Liver (tissue), 9 donors: Measurements from ENCODE around the gene PHKB. TPM values are rescaled to one million over a fixed set of nuclear protein-coding genes. Genes with fewer than 3 reads are reported as not detected.

Experiments
- DNase-seq: peaks from one replicate; pipeline ENCODE4 v3.0.0-alpha.2; 2017; ENCODE audit warnings: low spot score
- H3K27ac ChIP-seq, 2 donors: one replicate each; pipeline ENCODE4 v1.7.0; 2013; ENCODE audit warnings: inconsistent platforms in 2 of 2, low read length in 2 of 2, control low read depth in 1 of 2, low read depth in 1 of 2, mild to moderate bottlenecking in 1 of 2
- H3K27me3 ChIP-seq, 4 donors: one replicate each; pipeline versions ENCODE4 v1.6.1 to v1.7.0; 2013; ENCODE audit warnings: low read length in 3 of 4, inconsistent platforms in 1 of 4, mild to moderate bottlenecking in 1 of 4, moderate library complexity in 1 of 4; ENCODE audit not compliant: control insufficient read depth in 4 of 4, insufficient read depth in 4 of 4
- H3K36me3 ChIP-seq, 4 donors: one replicate each; pipeline versions ENCODE4 v1.6.1 to v1.7.0; 2013; ENCODE audit warnings: low read length in 3 of 4, mild to moderate bottlenecking in 3 of 4, low read depth in 1 of 4, moderate library complexity in 1 of 4; ENCODE audit not compliant: control insufficient read depth in 4 of 4, insufficient read depth in 3 of 4
- H3K4me1 ChIP-seq, 4 donors: one replicate each; pipeline versions ENCODE4 v1.6.1 to v1.7.0; 2013; ENCODE audit warnings: low read length in 3 of 4, mild to moderate bottlenecking in 3 of 4, moderate library complexity in 1 of 4; ENCODE audit not compliant: control insufficient read depth in 4 of 4, insufficient read depth in 4 of 4
- H3K4me3 ChIP-seq, 3 donors: one replicate each; pipeline versions ENCODE4 v1.6.1 to v1.7.0; 2013; ENCODE audit warnings: low read length in 3 of 3, control low read depth in 1 of 3, low read depth in 1 of 3, mild to moderate bottlenecking in 1 of 3
- H3K9ac ChIP-seq, 2 donors: one replicate each; pipeline ENCODE4 v1.7.0; 2013; ENCODE audit warnings: low read length in 2 of 2, mild to moderate bottlenecking in 2 of 2, moderate library complexity in 2 of 2, control low read depth in 1 of 2, low read depth in 1 of 2
- H3K9me3 ChIP-seq, 4 donors: one replicate each; pipeline versions ENCODE4 v1.6.1 to v1.7.0; 2013; ENCODE audit warnings: low read length in 3 of 4; ENCODE audit not compliant: control insufficient read depth in 4 of 4
- CTCF ChIP-seq: fragments of 150-350 bp; IDR thresholded peaks from 2 replicates; pipeline ENCODE4 v1.5.1; 2017; ENCODE audit warnings: improper control_type of control experiment, low read depth, low read length; ENCODE audit not compliant: missing input control
- EGR1 ChIP-seq, 2 donors: IDR thresholded peaks; 2 replicates each; pipeline ENCODE4 v1.6.1; 2016 to 2018; ENCODE audit warnings: antibody characterized with exemption in 2 of 2, low read depth in 2 of 2
- FOXA2 ChIP-seq: IDR thresholded peaks from 2 replicates; pipeline ENCODE4 v1.6.1; 2016; ENCODE audit warnings: antibody characterized with exemption
- GABPA ChIP-seq, 2 donors: IDR thresholded peaks in 1 of 2; conservative IDR thresholded peaks in 1 of 2; 2 replicates each; pipeline ENCODE4 v1.6.1; 2016; ENCODE audit warnings: antibody characterized with exemption in 2 of 2, mild to moderate bottlenecking in 1 of 2, moderate library complexity in 1 of 2
- HNF4A ChIP-seq, 2 donors: conservative IDR thresholded peaks; 2 replicates each; pipeline ENCODE4 v1.6.1; 2016; ENCODE audit warnings: antibody characterized with exemption in 2 of 2, mild to moderate bottlenecking in 2 of 2
- MAX ChIP-seq: IDR thresholded peaks from 2 replicates; pipeline ENCODE4 v1.6.1; 2016; ENCODE audit warnings: antibody characterized with exemption
- NR2F2 ChIP-seq: IDR thresholded peaks from 2 replicates; pipeline ENCODE4 v1.6.1; 2016; ENCODE audit warnings: antibody characterized with exemption
- RAD21 ChIP-seq, 2 donors: IDR thresholded peaks; 2 replicates each; pipeline ENCODE4 v1.6.1; 2016; ENCODE audit warnings: antibody characterized with exemption in 2 of 2, mild to moderate bottlenecking in 2 of 2
- RXRA ChIP-seq, 2 donors: IDR thresholded peaks; 2 replicates each; pipeline ENCODE4 v1.6.1; 2017 to 2018; ENCODE audit warnings: antibody characterized with exemption in 2 of 2, mild to moderate bottlenecking in 1 of 2
- SP1 ChIP-seq: IDR thresholded peaks from 2 replicates; pipeline ENCODE4 v1.6.1; 2018; ENCODE audit warnings: antibody characterized with exemption, mild to moderate bottlenecking
- ZBTB33 ChIP-seq: IDR thresholded peaks from 2 replicates; pipeline ENCODE4 v1.6.1; 2016; ENCODE audit warnings: antibody characterized with exemption
- WGBS: extraction: QIAGEN DNeasy Blood & Tissue Kit; methylation state at CpG from one replicate; pipeline ENCODE4 v1.1.7; 2013; 5-methylcytosine and 5-hydroxymethylcytosine counted together
- polyA plus RNA-seq, 2 donors: library from polyadenylated mRNA; stranded (reverse) in 1 of 2; unstranded in 1 of 2; fragments of 200-250 nt in 1 of 2; fragments of >200 nt in 1 of 2; fragmentation: Nextera tagmentation in 1 of 2; extraction: Ambion mirVana in 1 of 2; gene quantifications; one replicate each; pipeline versions ENCODE4 v1.2.1 to v1.2.3, GENCODE V29; 2013 to 2015
- total RNA-seq, 2 donors: library from RNA; depleted of rRNA; stranded (reverse); fragments of >200 nt; gene quantifications; one replicate each; pipeline ENCODE4 v1.2.3, GENCODE V29; 2014
- TF ChIP-seq, protein P1 (sequence below): IDR thresholded peaks from 2 replicates; pipeline ENCODE4 v1.6.1; 2016; ENCODE audit warnings: antibody characterized with exemption
- TF ChIP-seq, protein P2 (sequence below): IDR thresholded peaks from 2 replicates; pipeline ENCODE4 v1.6.1; 2016; ENCODE audit warnings: antibody characterized with exemption, mild to moderate bottlenecking
- donor health status: healthy.
- donor health status: healthy.
- donor health status: healthy.
- donor health status: healthy.
- donor health status: healthy.

Gene PHKB
- total and polyA plus RNA-seq, 4 donors = 13.2 to 49.1 (median 29.0) TPM

DNA sequence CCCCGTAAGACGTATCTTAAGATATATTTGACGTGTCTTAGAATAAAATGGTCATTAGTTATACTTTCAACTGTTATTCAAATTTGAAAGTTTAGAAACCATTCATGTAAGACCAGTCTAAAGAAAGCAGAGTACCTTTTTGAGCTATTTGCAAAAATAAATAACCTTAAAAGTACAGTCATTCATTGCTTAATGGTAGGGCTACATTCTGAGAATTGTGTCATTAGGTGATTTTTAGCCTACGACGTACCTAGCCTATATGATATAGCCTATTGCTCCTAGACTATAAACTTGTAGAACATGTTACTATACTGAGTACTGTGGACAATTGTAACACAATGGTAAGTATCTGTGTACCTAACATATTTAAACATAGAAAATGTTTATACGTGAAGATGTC is 139.2 kb downstream of the PHKB start:
- DNase-seq = no peak
- TF ChIP-seq ZBTB33 (no peak), HNF4A (conservative IDR thresholded peaks at IDR 0.05) (no peak), FOXA2 (no peak), EGR1 (IDR thresholded peaks at IDR 0.05; ENCODE audit: low read depth in 2 of 2) (no peak), NR2F2 (no peak), MAX (no peak), RAD21 (IDR thresholded peaks at IDR 0.05) (no peak), RXRA (IDR thresholded peaks at IDR 0.05) (no peak), GABPA (IDR thresholded peaks at IDR 0.05 in 1 of 2, conservative IDR thresholded peaks at IDR 0.05 in 1 of 2) (no peak), SP1 (no peak), CTCF (no peak)
- TF ChIP-seq, protein P1, sequence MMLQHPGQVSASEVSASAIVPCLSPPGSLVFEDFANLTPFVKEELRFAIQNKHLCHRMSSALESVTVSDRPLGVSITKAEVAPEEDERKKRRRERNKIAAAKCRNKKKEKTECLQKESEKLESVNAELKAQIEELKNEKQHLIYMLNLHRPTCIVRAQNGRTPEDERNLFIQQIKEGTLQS = no peak
- TF ChIP-seq, protein P2, sequence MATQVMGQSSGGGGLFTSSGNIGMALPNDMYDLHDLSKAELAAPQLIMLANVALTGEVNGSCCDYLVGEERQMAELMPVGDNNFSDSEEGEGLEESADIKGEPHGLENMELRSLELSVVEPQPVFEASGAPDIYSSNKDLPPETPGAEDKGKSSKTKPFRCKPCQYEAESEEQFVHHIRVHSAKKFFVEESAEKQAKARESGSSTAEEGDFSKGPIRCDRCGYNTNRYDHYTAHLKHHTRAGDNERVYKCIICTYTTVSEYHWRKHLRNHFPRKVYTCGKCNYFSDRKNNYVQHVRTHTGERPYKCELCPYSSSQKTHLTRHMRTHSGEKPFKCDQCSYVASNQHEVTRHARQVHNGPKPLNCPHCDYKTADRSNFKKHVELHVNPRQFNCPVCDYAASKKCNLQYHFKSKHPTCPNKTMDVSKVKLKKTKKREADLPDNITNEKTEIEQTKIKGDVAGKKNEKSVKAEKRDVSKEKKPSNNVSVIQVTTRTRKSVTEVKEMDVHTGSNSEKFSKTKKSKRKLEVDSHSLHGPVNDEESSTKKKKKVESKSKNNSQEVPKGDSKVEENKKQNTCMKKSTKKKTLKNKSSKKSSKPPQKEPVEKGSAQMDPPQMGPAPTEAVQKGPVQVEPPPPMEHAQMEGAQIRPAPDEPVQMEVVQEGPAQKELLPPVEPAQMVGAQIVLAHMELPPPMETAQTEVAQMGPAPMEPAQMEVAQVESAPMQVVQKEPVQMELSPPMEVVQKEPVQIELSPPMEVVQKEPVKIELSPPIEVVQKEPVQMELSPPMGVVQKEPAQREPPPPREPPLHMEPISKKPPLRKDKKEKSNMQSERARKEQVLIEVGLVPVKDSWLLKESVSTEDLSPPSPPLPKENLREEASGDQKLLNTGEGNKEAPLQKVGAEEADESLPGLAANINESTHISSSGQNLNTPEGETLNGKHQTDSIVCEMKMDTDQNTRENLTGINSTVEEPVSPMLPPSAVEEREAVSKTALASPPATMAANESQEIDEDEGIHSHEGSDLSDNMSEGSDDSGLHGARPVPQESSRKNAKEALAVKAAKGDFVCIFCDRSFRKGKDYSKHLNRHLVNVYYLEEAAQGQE = no peak
- Histone ChIP-seq H3K36me3 (peaks cover 0 to 5% (median 1%) of the 10 kb centered on the region in 4 donors), H3K27me3 (no peaks in the 10 kb centered on the region), H3K4me3 (no peak overlapping the region), H3K27ac (no peak overlapping the region), H3K9ac (no peak overlapping the region), H3K4me1 (no peaks in the 10 kb centered on the region), H3K9me3 (no peaks in the 10 kb centered on the region)
- 97% methylated on average over 6 of the region's 6 CpGs for WGBS

DNA sequence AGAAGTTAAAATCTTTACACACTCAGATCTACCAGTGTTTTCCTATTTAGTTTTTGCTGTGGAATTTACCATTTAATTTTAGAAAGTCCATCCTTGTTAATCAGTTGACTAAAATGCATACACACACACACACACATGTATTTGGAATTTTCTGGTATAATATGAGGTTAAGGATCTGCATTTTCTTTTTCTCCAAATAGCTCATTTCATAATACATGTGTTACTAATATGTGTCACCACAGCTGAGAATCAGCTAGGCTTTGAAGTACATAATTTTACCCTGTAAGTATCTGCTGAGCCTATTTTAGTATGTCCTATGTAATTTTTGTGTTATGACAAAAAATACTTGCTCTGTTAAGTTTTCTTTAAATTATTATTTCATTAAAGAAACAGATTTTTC is 143.2 kb downstream of the PHKB start:
- no peak for DNase-seq
- Histone ChIP-seq H3K4me3 (no peak overlapping the region), H3K9ac (no peak overlapping the region), H3K27ac (no peak overlapping the region), H3K36me3 (peaks cover 0 to 10% (median 0%) of the 10 kb centered on the region in 4 donors), H3K9me3 (no peaks in the 10 kb centered on the region), H3K27me3 (no peaks in the 10 kb centered on the region), H3K4me1 (no peaks in the 10 kb centered on the region)
- TF ChIP-seq RAD21 (IDR thresholded peaks at IDR 0.05) (no peak), SP1 (no peak)
